ENCODE measurements around the gene SUSD1. TPM values are rescaled to one million over a fixed set of nuclear protein-coding genes. Genes with fewer than 3 reads are reported as not detected.
"Not testable (repeated sequence)": the region's sequence is repeated elsewhere in the genome, so short reads cannot be mapped to it uniquely, and the experiment has no call there.

Gene SUSD1
- total RNA-seq, 1 donor from 2014 or later = 41.1 TPM

GRCh38 chr9:112074250-112075008 lies 100.7 kb downstream of the SUSD1 start:
- no peak overlapping the region for H3K4me3 Mint-ChIP-seq (ENCODE audit: low read depth)
- no peaks in the 10 kb centered on the region for H3K9me3 Mint-ChIP-seq (ENCODE audit: low read depth)
- peaks cover 18% of the 10 kb centered on the region for H3K36me3 Mint-ChIP-seq (ENCODE audit: insufficient read depth)
- H3K27me3 Mint-ChIP-seq = no peaks in the 10 kb centered on the region
- DNase-seq (ENCODE audit: low spot score, unreplicated experiment) = peak; percentile 20
- no peaks in the 10 kb centered on the region for H3K4me1 Mint-ChIP-seq (ENCODE audit: low read depth)
- H3K27ac Mint-ChIP-seq = peak overlapping the region; percentile 67
- TF ChIP-seq CTCF (IDR thresholded peaks at IDR 0.05; ENCODE audit: unreplicated experiment) = peak; percentile 90

GRCh38 chr9:112073639-112074173 lies 101.4 kb downstream of the SUSD1 start:
- not testable (repeated sequence) for H3K9me3 Mint-ChIP-seq (ENCODE audit: low read depth); H3K27ac Mint-ChIP-seq; H3K4me3 Mint-ChIP-seq (ENCODE audit: low read depth); DNase-seq (ENCODE audit: low spot score, unreplicated experiment); H3K27me3 Mint-ChIP-seq; H3K4me1 Mint-ChIP-seq (ENCODE audit: low read depth)
- peaks cover 17% of the 10 kb centered on the region for H3K36me3 Mint-ChIP-seq (ENCODE audit: insufficient read depth)

GRCh38 chr9:112072721-112073638 lies 102.1 kb downstream of the SUSD1 start:
- Mint-ChIP-seq H3K9me3 (ENCODE audit: low read depth) (no peaks in the 10 kb centered on the region), H3K27ac (no peak overlapping the region), H3K27me3 (no peaks in the 10 kb centered on the region), H3K4me1 (ENCODE audit: low read depth) (no peaks in the 10 kb centered on the region), H3K4me3 (ENCODE audit: low read depth) (no peak overlapping the region), H3K36me3 (ENCODE audit: insufficient read depth) (peaks cover 21% of the 10 kb centered on the region)
- TF ChIP-seq CTCF (IDR thresholded peaks at IDR 0.05; ENCODE audit: unreplicated experiment) = no peak
- no peak for DNase-seq (ENCODE audit: low spot score, unreplicated experiment)

GRCh38 chr9:112069318-112070169 lies 105.6 kb downstream of the SUSD1 start:
- Mint-ChIP-seq H3K27ac (no peak overlapping the region), H3K36me3 (ENCODE audit: insufficient read depth) (peaks cover 20% of the 10 kb centered on the region), H3K27me3 (no peaks in the 10 kb centered on the region)

More at GRCh38 chr9:112069318-112070169, 105.6 kb downstream of the SUSD1 start:
- Mint-ChIP-seq H3K9me3 (ENCODE audit: low read depth) (no peaks in the 10 kb centered on the region), H3K4me3 (ENCODE audit: low read depth) (no peak overlapping the region), H3K4me1 (ENCODE audit: low read depth) (peaks cover 13% of the 10 kb centered on the region)
- no peak for TF ChIP-seq CTCF (IDR thresholded peaks at IDR 0.05; ENCODE audit: unreplicated experiment)
- DNase-seq (ENCODE audit: low spot score, unreplicated experiment) = no peak

All from progenitor cell of endocrine pancreas (in vitro differentiated cells).